H7 (cell line): ENCODE results near the gene CDC20B. TPM values are rescaled to one million over a fixed set of nuclear protein-coding genes. Genes with fewer than 3 reads are reported as not detected.
A peak's percentile ranks its signal among the peaks of the same experiment; 100 is the strongest.

ENCODE experiments used
- DNase-seq: peaks from one replicate; pipeline ENCODE4 v3.0.0; 2012
- H3K27me3 ChIP-seq: 2 replicates; pipeline ENCODE4 v1.6.0; 2011; ENCODE audit warnings: mild to moderate bottlenecking, low read length; ENCODE audit not compliant: control insufficient read depth, insufficient read depth
- H3K36me3 ChIP-seq: replicated peaks from 2 replicates; pipeline ENCODE4 v1.5.1; 2011; ENCODE audit warnings: low read length; ENCODE audit not compliant: control insufficient read depth, insufficient read depth
- H3K4me3 ChIP-seq: 2 replicates; pipeline ENCODE4 v1.5.1; 2011; ENCODE audit warnings: low read depth, mild to moderate bottlenecking, control low read depth, low read length, moderate library complexity; ENCODE audit not compliant: insufficient read depth
- total RNA-seq: library from RNA; depleted of rRNA; stranded (reverse); fragments of >200 nt; shearing (Covaris generic); gene quantifications from 2 replicates; pipeline ENCODE4 v1.2.3, GENCODE V29; 2014

CDC20B gene
- total RNA-seq, 1 experiment from 2014 or later: not detected

DNA sequence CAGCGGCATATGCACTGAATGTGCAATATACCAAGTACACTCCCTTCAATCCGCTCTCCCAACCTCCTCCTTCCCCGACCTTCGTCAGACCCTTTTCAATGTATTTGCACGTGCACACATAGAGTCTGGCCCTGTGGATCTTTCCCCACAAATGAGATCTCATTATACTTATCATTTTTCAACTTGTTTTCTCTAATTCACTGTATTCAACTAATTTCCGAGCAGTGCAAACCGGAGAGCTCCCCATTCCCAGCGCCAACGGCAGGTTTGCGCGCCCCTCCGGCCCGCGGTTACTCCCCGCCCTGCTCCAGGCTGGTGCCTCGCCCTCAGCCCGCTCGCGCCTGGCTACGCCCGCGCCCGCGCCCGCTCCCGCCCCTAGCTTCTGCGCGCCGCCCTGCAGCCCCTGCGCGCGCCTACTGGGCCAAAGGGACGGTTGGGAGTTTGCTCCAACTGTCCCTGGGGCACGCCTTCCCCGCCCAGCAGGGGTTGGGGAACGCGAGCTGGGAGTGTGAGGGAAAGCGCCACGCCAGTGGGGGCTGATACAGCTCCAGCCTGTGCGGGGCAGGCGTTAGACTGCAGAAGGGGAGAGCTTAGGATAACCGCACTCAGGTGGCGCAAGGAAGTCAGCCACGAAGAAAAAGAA is 3.3 kb upstream of the CDC20B start:
- Histone ChIP-seq H3K4me3 (peak overlapping the region; percentile 34), H3K36me3 (no peaks in the 10 kb centered on the region), H3K27me3 (peaks cover 82% of the 10 kb centered on the region)
- DNase-seq: peak; percentile 93

DNA sequence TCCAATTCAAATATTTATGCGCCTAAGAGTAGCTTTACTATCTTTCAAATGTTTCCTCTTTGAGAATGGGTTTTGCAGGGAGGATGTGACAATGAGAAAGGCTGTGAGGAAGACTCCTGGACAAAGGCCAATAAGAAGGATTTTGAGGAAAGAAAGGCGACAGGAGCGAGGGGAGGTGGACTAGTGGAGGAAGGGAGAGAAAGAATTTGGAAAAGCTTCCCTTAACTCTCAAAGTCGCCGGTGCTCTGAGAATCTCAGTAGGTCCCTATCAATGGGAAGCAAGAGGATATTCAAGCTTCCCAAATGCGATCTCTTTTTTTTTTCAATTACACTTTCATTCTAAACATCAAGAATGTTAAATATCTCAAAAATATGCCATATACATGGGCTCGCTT is 2.8 kb upstream of the CDC20B start:
- Histone ChIP-seq H3K27me3 (peaks cover 79% of the 10 kb centered on the region), H3K36me3 (no peaks in the 10 kb centered on the region), H3K4me3 (peak overlapping the region; percentile 34; the same call in 1 of the 2 replicates)
- peak; percentile 48 for DNase-seq

DNA sequence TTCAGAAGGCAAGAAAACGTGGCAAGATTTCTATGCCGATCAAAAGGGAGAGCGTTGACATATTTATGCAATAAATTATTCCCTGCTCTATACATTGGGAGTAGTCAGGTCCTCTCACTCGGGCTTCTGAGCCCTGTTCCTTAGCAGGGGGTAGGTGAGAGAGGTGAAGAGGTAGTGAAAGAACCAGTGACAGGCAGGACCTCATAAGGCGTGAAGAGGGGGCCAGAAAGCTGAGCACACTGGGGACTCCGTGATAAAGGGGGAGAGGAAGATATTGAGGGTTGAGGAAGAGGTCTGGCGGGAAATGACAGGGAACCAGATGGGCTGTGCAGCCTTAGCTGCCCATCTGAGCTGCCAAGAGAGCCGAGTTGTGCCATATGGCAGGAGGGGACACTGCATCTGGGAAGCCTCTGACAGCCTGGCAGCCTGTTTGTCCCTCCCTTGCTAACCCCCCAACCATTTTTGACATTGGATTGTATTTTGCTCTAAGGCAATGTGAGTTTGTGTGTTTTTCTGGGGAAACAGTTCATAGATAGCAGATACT is 782 bp upstream of the CDC20B start:
- H3K36me3 ChIP-seq: no peaks in the 10 kb centered on the region
- H3K27me3 ChIP-seq: peaks cover 67% of the 10 kb centered on the region
- peak; percentile 40 for DNase-seq
- peak overlapping the region; percentile 36 for H3K4me3 ChIP-seq

DNA sequence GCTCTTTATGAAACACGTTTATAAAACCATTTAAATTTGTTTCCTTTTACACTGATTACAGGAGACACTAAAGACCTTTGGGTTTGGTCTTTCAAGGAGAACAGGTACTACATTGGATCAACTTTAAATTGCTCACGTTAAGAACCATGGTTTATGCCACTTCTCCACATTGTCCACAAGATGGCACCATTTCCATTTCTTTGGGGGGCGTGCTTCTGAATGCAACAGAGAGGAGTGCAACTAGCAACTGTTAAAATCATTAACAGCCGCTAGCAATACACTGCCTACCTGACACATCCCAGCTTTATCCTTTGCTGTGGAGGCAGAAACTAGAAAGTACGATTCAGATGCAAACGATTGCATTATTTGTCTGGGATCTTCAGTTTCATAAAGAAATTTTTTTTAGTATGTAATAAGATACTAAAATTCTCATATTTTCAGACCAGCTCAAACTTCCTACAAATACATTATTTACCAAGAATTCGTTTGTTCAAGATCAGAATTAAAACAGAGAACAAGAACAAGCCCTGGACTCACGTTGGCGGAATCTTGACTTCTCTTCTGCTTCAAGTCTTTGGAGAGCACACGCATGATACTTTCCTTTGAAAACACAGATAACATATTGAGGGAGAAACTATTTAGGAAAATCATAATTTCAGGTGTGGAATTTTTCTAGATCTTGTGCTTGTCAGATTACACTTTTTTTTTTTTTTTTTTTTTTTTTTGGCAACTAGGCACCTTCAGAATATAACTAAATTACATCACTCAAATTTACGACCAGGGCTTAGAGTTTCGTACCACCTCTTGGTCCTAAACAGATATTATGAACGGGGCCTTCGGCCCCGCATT is 702 bp downstream of the CDC20B start:
- peaks cover 53% of the 10 kb centered on the region for H3K27me3 ChIP-seq
- H3K4me3 ChIP-seq: no peak overlapping the region; the same call in 1 of the 2 replicates
- DNase-seq: peak; percentile 79
- H3K36me3 ChIP-seq: no peaks in the 10 kb centered on the region

- H3K27me3 ChIP-seq: peaks cover 45% of the 10 kb centered on the region
- DNase-seq: no peak
- H3K36me3 ChIP-seq: no peaks in the 10 kb centered on the region
- no peak overlapping the region for H3K4me3 ChIP-seq
Measured at GRCh38 chr5:55171471-55171870, 1.5 kb downstream of the CDC20B start.

DNA sequence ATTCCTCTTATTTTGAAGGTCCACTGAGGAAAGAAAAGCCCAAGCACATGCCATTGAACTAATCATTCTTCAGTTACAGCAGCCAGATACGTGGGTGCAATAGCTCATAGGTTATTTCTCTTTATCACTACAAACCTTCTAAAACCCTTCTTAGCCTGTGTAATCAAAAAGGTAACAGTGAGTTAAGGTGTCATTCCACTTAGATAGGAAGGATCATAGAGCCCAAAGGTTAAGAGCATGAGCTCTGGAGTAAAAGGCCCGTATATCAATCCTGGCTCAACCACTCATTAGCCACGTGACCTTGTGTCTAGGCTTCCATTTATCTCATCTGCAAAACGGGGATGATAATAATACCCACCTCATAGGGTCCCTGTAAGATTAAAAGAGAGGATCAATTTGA is 10.3 kb downstream of the CDC20B start:
- Histone ChIP-seq H3K4me3 (no peak overlapping the region), H3K36me3 (peaks cover 7% of the 10 kb centered on the region), H3K27me3 (no peaks in the 10 kb centered on the region)
- DNase-seq: no peak

DNA sequence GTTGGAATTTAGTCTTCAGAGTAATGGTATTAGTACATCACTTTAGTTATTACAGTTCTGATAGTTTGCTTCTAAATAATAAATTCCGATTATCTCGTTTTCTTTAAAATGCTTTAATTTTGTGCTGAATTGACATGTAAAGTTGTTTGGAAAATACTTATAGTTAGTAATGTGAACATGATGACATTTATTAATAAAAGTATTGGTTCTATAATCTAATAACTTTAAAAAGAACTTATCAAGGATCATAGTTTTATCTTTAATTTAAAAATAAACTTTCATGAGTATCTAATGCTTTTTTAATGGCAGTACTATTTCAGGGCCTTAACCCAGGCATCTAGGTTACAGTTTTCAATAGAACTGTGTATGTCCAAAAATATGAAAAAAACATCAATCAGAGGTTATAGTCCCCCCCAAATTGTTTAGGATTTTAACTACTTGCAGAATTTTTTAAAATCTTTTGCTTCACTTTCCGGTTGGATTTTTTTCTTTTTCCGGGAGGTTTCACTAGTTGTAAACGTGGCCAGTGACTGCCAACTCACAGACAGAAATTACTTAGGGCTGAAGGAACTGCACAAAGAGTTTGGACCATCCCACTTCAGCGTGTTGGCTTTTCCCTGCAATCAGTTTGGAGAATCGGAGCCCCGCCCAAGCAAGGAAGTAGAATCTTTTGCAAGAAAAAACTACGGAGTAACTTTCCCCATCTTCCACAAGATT is 12.3 kb downstream of the CDC20B start:
- peak; percentile 30 for DNase-seq
- Histone ChIP-seq H3K27me3 (no peaks in the 10 kb centered on the region), H3K4me3 (peak overlapping the region; percentile 59), H3K36me3 (peaks cover 7% of the 10 kb centered on the region)

- H3K36me3 ChIP-seq: peaks cover 7% of the 10 kb centered on the region
- H3K4me3 ChIP-seq: peak within 1 kb of the TSS; percentile 59
- H3K27me3 ChIP-seq: no peaks in the 10 kb centered on the region
- DNase-seq: peak; percentile 39
Measured at GRCh38 chr5:55159763-55160492, 13.0 kb downstream of the CDC20B start, which contains the start of gene GPX8. TSS of gene GPX8 (plus strand) at chr5:55160171. CDS start at chr5:55160193, 22 bp downstream.

- DNase-seq: no peak
- H3K36me3 ChIP-seq: no peaks in the 10 kb centered on the region
- no peaks in the 10 kb centered on the region for H3K27me3 ChIP-seq
- no peak overlapping the region for H3K4me3 ChIP-seq
Measured at GRCh38 chr5:55154873-55155272, 18.1 kb downstream of the CDC20B start.

- no peak for DNase-seq
- Histone ChIP-seq H3K36me3 (no peaks in the 10 kb centered on the region), H3K4me3 (no peak overlapping the region), H3K27me3 (no peaks in the 10 kb centered on the region)
Measured at GRCh38 chr5:55151923-55152842, 20.8 kb downstream of the CDC20B start.

- Histone ChIP-seq H3K36me3 (no peaks in the 10 kb centered on the region), H3K27me3 (no peaks in the 10 kb centered on the region), H3K4me3 (no peak overlapping the region)
- DNase-seq: no peak
Measured at GRCh38 chr5:55149308-55149795, 23.6 kb downstream of the CDC20B start.

DNA sequence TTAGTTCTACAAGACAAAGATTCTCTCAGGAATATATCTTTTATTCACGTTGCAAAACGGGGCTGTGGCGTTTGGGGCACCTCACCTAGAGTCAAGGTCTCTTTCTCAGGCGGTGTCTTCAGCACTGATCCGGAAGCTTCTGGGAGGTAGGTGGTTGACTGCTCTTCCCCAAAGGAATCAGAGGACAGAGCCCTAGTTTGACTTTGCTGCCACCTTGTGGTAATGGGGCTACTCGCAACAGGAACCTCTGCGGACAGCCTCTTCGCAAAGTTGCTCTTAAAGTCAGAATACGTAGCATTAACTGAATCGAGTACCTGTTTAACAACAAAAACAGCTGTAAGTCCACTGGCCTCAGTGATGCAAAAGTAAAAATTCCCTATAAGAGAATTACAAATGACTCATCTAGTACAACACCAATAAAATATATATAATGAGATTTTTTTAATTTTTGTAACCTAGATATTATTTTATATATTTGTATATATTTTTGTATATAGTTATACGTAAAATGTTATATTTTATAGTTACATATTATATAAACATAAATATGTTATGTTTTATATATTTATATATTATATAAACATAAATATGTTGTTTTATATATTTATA is 26.3 kb downstream of the CDC20B start:
- DNase-seq: peak; percentile 50
- Histone ChIP-seq H3K27me3 (no peaks in the 10 kb centered on the region), H3K4me3 (no peak overlapping the region), H3K36me3 (no peaks in the 10 kb centered on the region)

DNA sequence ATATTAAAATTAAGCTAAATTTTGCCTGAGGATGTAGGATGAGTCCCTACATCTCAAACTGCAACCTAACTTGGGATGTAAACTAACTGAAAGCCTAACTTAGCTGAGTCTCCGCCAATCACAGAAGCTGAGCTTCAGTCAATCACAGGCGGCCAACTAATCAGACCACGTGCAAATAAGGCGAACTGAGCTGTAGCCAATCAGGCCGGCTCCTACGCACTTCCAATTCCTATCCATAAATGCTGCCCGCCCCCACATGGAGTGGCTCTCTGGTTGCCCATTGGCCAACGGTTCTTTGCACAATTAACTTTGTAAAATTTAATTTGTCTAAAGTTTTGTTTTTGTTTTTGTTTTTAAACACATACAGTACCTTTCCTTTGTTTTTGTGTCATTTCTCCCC is 26.9 kb downstream of the CDC20B start:
- DNase-seq: no peak
- Histone ChIP-seq H3K4me3 (no peak overlapping the region), H3K27me3 (no peaks in the 10 kb centered on the region), H3K36me3 (no peaks in the 10 kb centered on the region)
